ENCODE data around the gene ATF6B.
"Not testable (repeated sequence)": the region's sequence is repeated elsewhere in the genome, so short reads cannot be mapped to it uniquely, and the experiment has no call there.

The ATF6B gene

GRCh38 chr6:32102255-32102654 lies 25.8 kb downstream of the ATF6B start:
- DNase-seq: no peak

- DNase-seq: not testable (repeated sequence)
Measured at GRCh38 chr6:32100251-32100650, 27.8 kb downstream of the ATF6B start.

DNA sequence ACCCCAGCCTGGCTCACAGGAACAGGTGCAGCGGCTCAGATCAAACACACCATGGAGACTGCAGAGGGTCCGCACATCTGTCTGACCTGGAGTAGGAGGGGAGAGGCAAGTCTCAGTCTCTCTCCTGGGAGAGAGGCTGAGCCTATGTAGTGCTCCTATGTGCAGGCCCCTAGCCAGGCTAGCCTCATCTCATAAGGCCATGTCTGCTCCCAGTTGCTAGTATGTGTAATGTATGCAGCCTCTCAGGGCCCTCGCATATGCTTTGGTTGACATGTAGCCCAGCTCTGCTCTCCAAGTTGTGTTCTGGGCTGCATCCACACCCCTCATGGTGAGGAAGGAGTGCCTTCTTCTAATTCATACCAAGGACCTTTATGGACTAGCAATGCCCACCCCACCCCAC lies 30.7 kb downstream of the ATF6B start:
- DNase-seq: no peak

GRCh38 chr6:32096394-32097258 lies 31.4 kb downstream of the ATF6B start:
- no peak for DNase-seq

DNA sequence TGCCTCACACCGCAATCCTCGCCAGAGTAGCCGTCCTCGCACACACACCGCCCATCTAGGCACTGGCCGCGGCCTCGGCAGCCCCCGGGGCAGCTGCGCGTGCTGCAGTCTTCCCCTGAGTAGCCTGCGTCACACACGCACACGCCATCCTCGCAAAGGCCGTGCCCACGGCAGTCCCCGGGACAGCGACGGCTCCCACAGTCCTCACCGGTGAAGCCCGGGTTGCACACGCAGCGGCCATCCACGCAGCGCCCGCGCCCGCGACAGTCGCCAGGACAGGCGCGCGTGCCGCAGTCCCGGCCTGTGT lies 32.0 kb downstream of the ATF6B start:
- DNase-seq: no peak

GRCh38 chr6:32095338-32096086 lies 32.5 kb downstream of the ATF6B start:
- no peak for DNase-seq

GRCh38 chr6:32092760-32093497 lies 35.1 kb downstream of the ATF6B start:
- no peak for DNase-seq

- no peak for DNase-seq
Measured at GRCh38 chr6:32089082-32089828, 38.8 kb downstream of the ATF6B start.

DNA sequence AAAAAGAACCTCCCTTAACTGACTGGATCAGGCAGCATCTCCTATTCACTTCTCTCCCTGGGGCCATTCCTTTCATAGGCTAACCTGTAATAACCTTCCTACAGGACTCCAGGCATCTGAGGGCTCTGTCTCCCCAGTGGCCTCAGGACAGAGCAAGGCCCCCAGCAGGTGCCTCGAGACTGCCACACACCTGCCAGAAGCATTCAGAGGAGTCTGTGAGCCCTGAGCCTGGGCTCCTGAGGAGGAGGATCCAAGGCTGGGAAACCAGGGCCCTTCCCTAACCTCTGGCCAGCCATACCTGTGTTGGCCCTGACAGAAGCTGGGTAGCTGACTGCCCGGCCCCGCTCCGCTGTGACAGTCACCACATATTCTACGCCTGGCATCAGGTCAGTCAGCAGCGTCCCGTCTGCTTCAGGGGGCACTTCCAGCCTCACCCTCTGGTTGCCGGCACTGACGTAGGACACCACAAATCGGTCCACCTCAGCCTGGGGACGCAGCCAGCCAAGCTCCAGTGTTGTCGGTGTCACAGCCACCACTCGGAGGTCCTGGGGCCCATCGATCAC lies 39.5 kb downstream of the ATF6B start:
- DNase-seq: no peak

- DNase-seq: peak; percentile 78
Measured at GRCh38 chr6:32087574-32088486, 40.2 kb downstream of the ATF6B start.

DNA sequence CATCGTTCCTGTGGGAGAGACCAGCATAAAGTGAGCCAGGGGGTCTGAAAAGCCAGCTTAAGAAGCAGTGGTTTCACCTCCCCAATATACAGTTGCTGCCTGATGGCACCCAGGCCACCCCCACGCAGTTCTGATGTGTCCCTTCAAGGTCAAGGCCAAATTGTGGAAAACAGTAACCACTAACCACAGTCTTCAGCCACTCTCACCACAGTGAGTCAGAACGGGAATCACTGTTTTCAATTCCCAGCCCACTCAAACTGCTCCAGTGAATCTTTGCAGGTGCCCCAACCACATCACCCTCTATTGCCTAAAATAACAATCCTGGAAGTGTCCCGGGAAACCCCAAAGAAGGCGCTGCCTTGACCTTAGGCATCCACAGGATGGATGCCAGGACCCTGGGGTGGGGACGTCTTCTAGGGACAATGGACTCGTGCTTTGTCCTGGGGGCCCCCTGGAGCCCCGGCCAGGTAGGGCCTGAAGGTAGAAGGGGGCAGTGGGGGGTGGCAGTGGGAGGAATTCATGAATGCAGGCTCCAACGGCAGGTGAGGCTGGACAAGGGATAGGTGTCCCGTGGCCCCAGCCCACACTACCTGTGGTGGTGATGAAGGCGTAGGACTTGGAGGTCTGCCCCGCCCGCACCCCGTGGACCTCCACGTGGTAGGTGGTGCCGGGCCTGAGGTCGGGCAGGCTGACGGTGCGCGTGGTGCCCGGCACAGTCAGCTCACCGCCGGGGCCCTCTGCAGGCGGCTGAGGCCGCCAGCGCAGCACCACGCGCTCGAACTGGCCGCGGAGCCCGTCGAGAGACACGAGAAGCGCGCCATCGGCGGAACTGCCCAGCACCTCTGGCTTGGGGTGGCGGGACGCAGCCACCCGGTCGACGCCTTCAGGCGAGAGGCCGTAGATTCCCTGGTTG lies 41.1 kb downstream of the ATF6B start:
- no peak for DNase-seq

- DNase-seq: no peak
Measured at GRCh38 chr6:32085759-32086459, 42.1 kb downstream of the ATF6B start.

DNA sequence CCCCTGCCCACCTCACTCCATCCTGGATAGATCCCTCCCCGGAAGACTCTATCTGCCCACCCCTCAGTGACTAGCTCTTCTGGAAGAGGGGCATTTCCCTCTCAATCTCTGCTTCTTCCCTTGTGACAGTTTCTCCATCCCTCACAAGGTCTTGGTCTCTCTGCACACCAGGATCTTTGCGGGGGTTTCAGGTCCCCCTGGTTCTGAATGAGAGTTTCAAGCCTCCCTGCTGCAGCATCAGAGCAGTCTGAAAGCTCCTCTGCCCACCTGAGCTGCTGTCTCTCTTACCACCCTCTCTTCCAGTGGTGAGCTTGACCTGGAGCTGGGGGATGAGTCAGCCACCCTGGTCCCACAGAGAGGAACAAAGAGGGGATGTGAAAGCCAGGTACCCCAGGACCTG lies 43.3 kb downstream of the ATF6B start:
- no peak for DNase-seq

- no peak for DNase-seq
Measured at GRCh38 chr6:32083812-32084768, 44.0 kb downstream of the ATF6B start.

DNA sequence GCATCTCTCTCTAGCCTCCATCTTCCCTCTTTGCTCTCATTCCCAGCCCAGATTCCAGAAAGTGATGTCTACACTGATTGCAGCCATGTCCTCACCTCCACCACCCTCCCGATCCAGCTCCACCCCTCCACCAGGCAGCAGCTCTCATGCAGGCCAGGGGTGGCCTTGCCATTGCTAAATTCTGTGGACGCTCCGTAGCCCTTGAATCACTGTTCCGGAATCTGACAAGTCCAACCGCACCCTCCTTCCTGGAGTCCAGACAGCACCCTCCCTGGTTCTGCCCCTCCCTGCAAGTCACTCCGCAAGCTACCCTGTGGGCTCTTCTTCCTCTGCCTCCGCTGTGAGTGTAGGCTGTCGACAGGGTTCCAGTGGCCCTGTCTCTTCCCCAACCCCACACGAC lies 45.1 kb downstream of the ATF6B start:
- no peak for DNase-seq

DNA sequence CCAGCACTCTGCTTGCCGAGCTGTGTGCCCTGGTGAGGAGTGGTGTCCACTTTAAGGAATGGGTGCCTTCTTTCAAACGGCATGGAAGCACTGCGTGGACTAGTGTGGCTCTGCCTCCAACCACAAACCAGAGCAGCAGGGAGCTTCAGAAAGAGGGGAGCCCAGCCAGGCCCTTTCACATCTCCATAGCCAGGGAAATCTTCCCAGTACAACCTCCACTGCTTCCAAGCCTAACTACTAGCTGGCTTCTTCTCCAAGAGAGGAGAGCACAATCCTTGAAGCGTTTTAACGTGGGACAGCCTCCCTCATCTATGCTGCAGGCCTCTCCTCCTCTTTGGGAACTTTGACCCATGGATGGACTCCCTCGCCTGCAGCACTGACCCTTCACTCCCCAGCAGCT lies 45.6 kb downstream of the ATF6B start:
- no peak for DNase-seq

- no peak for DNase-seq
Measured at GRCh38 chr6:32081168-32081990, 46.7 kb downstream of the ATF6B start.

Measured in CD4-positive, alpha-beta T cell treated with Interleukin-6 for 4 hours (primary cell).